HEK293 (cell line): ENCODE data around the gene RPUSD1.

ENCODE experiments used
- CTCF ChIA-PET: fragments of 350-600 bp; formaldehyde crosslinking; extraction: SDS; loops from one replicate; lab custom pipeline; 2021; ENCODE audit warnings: antibody characterized with exemption; lab: Yijun Ruan, JAX
- POLR2A ChIA-PET: fragments of 300-600 bp; formaldehyde crosslinking; extraction: SDS; loops from one replicate; lab custom pipeline; 2020; ENCODE audit warnings: antibody characterized with exemption, inconsistent platforms; lab: Yijun Ruan, JAX
- H3K27ac ChIP-seq: fragments of 200-500 bp; sonication (Bioruptor generic); 2 replicates; pipeline ENCODE4 v1.5.1; 2014; ENCODE audit warnings: low read depth, low read length, control low read depth, inconsistent platforms; ENCODE audit errors: extremely low read depth
- H3K36me3 ChIP-seq, 2 experiments: fragments of 200-500 bp in 1 of 2; sonication (Bioruptor generic) in 1 of 2; 1 replicate in 1 of 2; 2 replicates in 1 of 2; pipeline ENCODE4 v1.5.1; 2014 to 2017; ENCODE audit warnings: inconsistent platforms in 2 of 2, low read length in 2 of 2; ENCODE audit not compliant: control insufficient read depth in 2 of 2, insufficient read depth in 1 of 2
- H3K4me1 ChIP-seq: fragments of 200-500 bp; sonication (Bioruptor generic); 2 replicates; pipeline ENCODE4 v1.5.1; 2014; ENCODE audit warnings: mild to moderate bottlenecking, low read length, inconsistent platforms; ENCODE audit not compliant: control insufficient read depth, insufficient read depth
- H3K4me3 ChIP-seq: 2 replicates; pipeline ENCODE4 v1.5.1; 2011; ENCODE audit warnings: low read depth, mild to moderate bottlenecking, control low read depth, low read length, moderate library complexity
- H3K9me3 ChIP-seq: fragments of 200-500 bp; sonication (Bioruptor generic); 2 replicates; pipeline ENCODE4 v1.5.1; 2014; ENCODE audit warnings: low read depth, low read length, inconsistent platforms; ENCODE audit not compliant: control insufficient read depth, insufficient read depth
- ATF2 ChIP-seq: fragments of 450-650 bp; formaldehyde crosslinking; IDR thresholded peaks from 2 replicates; pipeline ENCODE4 v1.5.1; 2016; ENCODE audit warnings: missing biosample characterization, missing genetic modification characterization, low read depth
- CTCF ChIP-seq: fragments of 450-650 bp; formaldehyde crosslinking; IDR thresholded peaks from 2 replicates; pipeline ENCODE4 v1.5.1; 2016; ENCODE audit warnings: missing biosample characterization, missing genetic modification characterization
- ELK4 ChIP-seq: IDR thresholded peaks from 2 replicates; pipeline ENCODE4 v1.6.1; 2011; ENCODE audit warnings: mild to moderate bottlenecking, low read depth, low read length, borderline replicate concordance
- GLIS2 ChIP-seq: fragments of 450-650 bp; formaldehyde crosslinking; IDR thresholded peaks from 2 replicates; pipeline ENCODE4 v1.5.1; 2016; ENCODE audit warnings: missing biosample characterization, missing genetic modification characterization
- KLF16 ChIP-seq: fragments of 450-650 bp; formaldehyde crosslinking; IDR thresholded peaks from 2 replicates; pipeline ENCODE4 v1.5.1; 2017; ENCODE audit warnings: missing biosample characterization, missing genetic modification characterization
- KLF8 ChIP-seq: fragments of 450-650 bp; formaldehyde crosslinking; IDR thresholded peaks from 2 replicates; pipeline ENCODE4 v1.5.1; 2016; ENCODE audit warnings: missing biosample characterization, missing genetic modification characterization
- PATZ1 ChIP-seq: fragments of 450-650 bp; formaldehyde crosslinking; IDR thresholded peaks from 2 replicates; pipeline ENCODE4 v1.5.1; 2016; ENCODE audit warnings: missing biosample characterization, missing genetic modification characterization
- PRDM1 ChIP-seq: fragments of 450-650 bp; formaldehyde crosslinking; IDR thresholded peaks from 2 replicates; pipeline ENCODE4; 2016; ENCODE audit warnings: missing biosample characterization, missing genetic modification characterization
- PRDM10 ChIP-seq: fragments of 450-650 bp; formaldehyde crosslinking; IDR thresholded peaks from 2 replicates; pipeline ENCODE4 v1.5.1; 2016; ENCODE audit warnings: missing biosample characterization, missing genetic modification characterization
- RBAK ChIP-seq: fragments of 450-650 bp; formaldehyde crosslinking; IDR thresholded peaks from 2 replicates; pipeline ENCODE4 v1.5.1; 2016; ENCODE audit warnings: missing biosample characterization, missing genetic modification characterization
- SCRT2 ChIP-seq: fragments of 450-650 bp; formaldehyde crosslinking; IDR thresholded peaks from 2 replicates; pipeline ENCODE4 v1.5.1; 2016; ENCODE audit warnings: missing biosample characterization, missing genetic modification characterization
- YY1 ChIP-seq: fragments of 450-650 bp; formaldehyde crosslinking; IDR thresholded peaks from 2 replicates; pipeline ENCODE4 v1.5.1; 2018; ENCODE audit warnings: missing biosample characterization, missing genetic modification characterization
- ZBTB1 ChIP-seq: fragments of 450-650 bp; formaldehyde crosslinking; IDR thresholded peaks from 2 replicates; pipeline ENCODE4 v1.5.1; 2016; ENCODE audit warnings: missing biosample characterization, missing genetic modification characterization
- ZFP41 ChIP-seq: fragments of 450-650 bp; formaldehyde crosslinking; IDR thresholded peaks from 2 replicates; pipeline ENCODE4 v1.5.1; 2016; ENCODE audit warnings: missing biosample characterization, missing genetic modification characterization, borderline replicate concordance
- ZNF155 ChIP-seq: fragments of 450-650 bp; formaldehyde crosslinking; IDR thresholded peaks from 2 replicates; pipeline ENCODE4 v1.5.1; 2016; ENCODE audit warnings: missing biosample characterization, missing genetic modification characterization
- ZNF221 ChIP-seq: fragments of 450-650 bp; formaldehyde crosslinking; IDR thresholded peaks from 2 replicates; pipeline ENCODE4 v1.5.1; 2017; ENCODE audit warnings: missing biosample characterization, missing genetic modification characterization, borderline replicate concordance
- ZNF23 ChIP-seq: fragments of 450-650 bp; formaldehyde crosslinking; IDR thresholded peaks from 2 replicates; pipeline ENCODE4 v1.5.1; 2016; ENCODE audit warnings: missing biosample characterization, missing genetic modification characterization, borderline replicate concordance
- ZNF26 ChIP-seq: fragments of 450-650 bp; formaldehyde crosslinking; IDR thresholded peaks from 2 replicates; pipeline ENCODE4 v1.5.1; 2016; ENCODE audit warnings: missing biosample characterization, missing genetic modification characterization
- ZNF544 ChIP-seq: fragments of 450-650 bp; formaldehyde crosslinking; IDR thresholded peaks from 2 replicates; pipeline ENCODE4 v1.5.0; 2017; ENCODE audit warnings: missing biosample characterization, missing genetic modification characterization
- ZNF555 ChIP-seq: fragments of 450-650 bp; formaldehyde crosslinking; conservative IDR thresholded peaks from 2 replicates; pipeline ENCODE4 v1.5.1; 2017; ENCODE audit warnings: missing biosample characterization, mild to moderate bottlenecking, missing genetic modification characterization, inconsistent platforms
- ZNF76 ChIP-seq: fragments of 450-650 bp; formaldehyde crosslinking; IDR thresholded peaks from 2 replicates; pipeline ENCODE4; 2016; ENCODE audit warnings: low read depth, missing biosample characterization, missing genetic modification characterization, borderline replicate concordance

Gene RPUSD1

GRCh38 chr16:799948-800833 lies 12.0 kb upstream of the RPUSD1 start, which contains the start of gene GNG13 (continued):
- no peak for TF ChIP-seq CTCF (tag by site-specific recombination)

- H3K27ac ChIP-seq: no peak overlapping the region
- H3K9me3 ChIP-seq: no peaks in the 10 kb centered on the region
- H3K4me1 ChIP-seq: peaks cover 2% of the 10 kb centered on the region; the same call in 1 of the 2 replicates
- CTCF ChIA-PET: interaction anchor here (0.7 to 1.6 kb wide), 2 partner anchors 88 to 258 kb away, joined by 4 to 5 read pairs; no protein-coding TSS in a partner anchor
- POLR2A ChIA-PET: interaction anchor here (2.2 to 3.7 kb wide), 2 partner anchors 11 to 77 kb away, joined by 13 to 23 read pairs; partner anchors contain the start of genes ANTKMT, CHTF18 and RPUSD1
- H3K4me3 ChIP-seq: no peak overlapping the region
- peaks cover 0 to 32% of the 10 kb centered on the region in 2 experiments; a peak in 1 of 3 replicates for H3K36me3 ChIP-seq
- TF ChIP-seq ZNF155: no peak
- TF ChIP-seq GLIS2: peak; percentile 46
- TF ChIP-seq ZNF555 (tag by site-specific recombination): no peak
- peak; percentile 26; the same call in 1 of the 2 replicates for TF ChIP-seq PRDM10 (tag by site-specific recombination)
- TF ChIP-seq PATZ1 (tag by site-specific recombination): peak; percentile 69
- TF ChIP-seq ZNF76 (tag by site-specific recombination): peak; percentile 37; the same call in 1 of the 2 replicates
- TF ChIP-seq ELK4: no peak
- TF ChIP-seq KLF8 (tag by site-specific recombination): 0 out of 2 replicates have a peak, but pooled peaks have one; percentile 43
- TF ChIP-seq ZNF221 (tag by site-specific recombination): no peak
- no peak for TF ChIP-seq ZBTB1 (tag by site-specific recombination)
- no peak for TF ChIP-seq ZNF544 (tag by site-specific recombination)
- no peak for TF ChIP-seq PRDM1 (tag by site-specific recombination)
- TF ChIP-seq ZNF23 (tag by site-specific recombination): no peak
- no peak for TF ChIP-seq YY1 (tag by site-specific recombination)
- TF ChIP-seq ZNF26: no peak
- peak; percentile 51 for TF ChIP-seq SCRT2 (tag by site-specific recombination)
- TF ChIP-seq ATF2 (tag by site-specific recombination): no peak
- TF ChIP-seq ZFP41 (tag by site-specific recombination): no peak
- TF ChIP-seq KLF16 (tag by site-specific recombination): no peak
- TF ChIP-seq RBAK: no peak
Measured at GRCh38 chr16:799111-799947, 11.1 kb upstream of the RPUSD1 start.
